SK-N-SH (cell line): ENCODE measurements around the gene CAPN10. TPM values are rescaled to one million over a fixed set of nuclear protein-coding genes. Genes with fewer than 3 reads are reported as not detected.

Experiments used
- CTCF ChIA-PET: fragments of 300-600, 350-600 bp; formaldehyde crosslinking; extraction: SDS; loops from one replicate; lab custom pipeline; 2021; lab: Yijun Ruan, JAX
- POLR2A ChIA-PET: fragments of 350-600 bp; sonication (Branson Sonifier 250); formaldehyde crosslinking; extraction: SDS; loops from one replicate; lab custom pipeline; 2020; ENCODE audit warnings: antibody characterized with exemption, inconsistent platforms; lab: Yijun Ruan, JAX
- DNase-seq: peaks from one replicate; pipeline ENCODE4 v3.0.0; 2012
- H2AFZ ChIP-seq: fragments of 200-600 bp; sonication (generic); 2 replicates; pipeline ENCODE4 v1.8.1; 2016; ENCODE audit warnings: antibody characterized with exemption, mild to moderate bottlenecking, low read depth
- H3F3A ChIP-seq: fragments of 200-600 bp; sonication (generic); replicated peaks from 2 replicates; pipeline ENCODE3; 2016; ENCODE audit warnings: antibody characterized with exemption, mild to moderate bottlenecking; ENCODE audit not compliant: insufficient read depth
- H3K27ac ChIP-seq, 2 experiments: fragments of 200-500 bp in 1 of 2; fragments of 200-600 bp in 1 of 2; sonication (Bioruptor generic) in 1 of 2; sonication (generic), shearing (Covaris generic) in 1 of 2; 2 replicates each; pipeline versions ENCODE4 v1.5.1 to v1.6.1; 2014 to 2016; ENCODE audit warnings: low read depth in 2 of 2, inconsistent platforms in 1 of 2, low read length in 1 of 2, mild to moderate bottlenecking in 1 of 2, mixed read lengths in 1 of 2
- H3K27me3 ChIP-seq: fragments of 200-600 bp; sonication (generic), shearing (Covaris generic); 2 replicates; pipeline ENCODE4 v1.6.1; 2016; ENCODE audit warnings: mixed run types; ENCODE audit not compliant: insufficient read depth
- H3K36me3 ChIP-seq, 2 experiments: fragments of 200-500 bp in 1 of 2; fragments of 200-600 bp in 1 of 2; sonication (Bioruptor generic) in 1 of 2; sonication (generic) in 1 of 2; replicated peaks in 1 of 2; 2 replicates each; pipeline versions ENCODE3 to v1.5.1; 2014 to 2016; ENCODE audit warnings: low read length in 1 of 2, mild to moderate bottlenecking in 1 of 2; ENCODE audit not compliant: insufficient read depth in 2 of 2, control insufficient read depth in 1 of 2
- H3K4me1 ChIP-seq, 2 experiments: fragments of 200-500 bp in 1 of 2; fragments of 200-600 bp in 1 of 2; sonication (Bioruptor generic) in 1 of 2; sonication (generic), shearing (Covaris generic) in 1 of 2; 2 replicates each; pipeline versions ENCODE4 v1.5.1 to v1.6.1; 2014 to 2016; ENCODE audit warnings: low read depth in 1 of 2, low read length in 1 of 2, mixed run types in 1 of 2; ENCODE audit not compliant: insufficient read depth in 2 of 2, control insufficient read depth in 1 of 2
- H3K4me2 ChIP-seq: fragments of 200-600 bp; sonication (generic), shearing (Covaris generic); 2 replicates; pipeline ENCODE4 v1.6.1; 2017; ENCODE audit warnings: mixed run types
- H3K4me3 ChIP-seq, 2 experiments: fragments of 200-500 bp in 1 of 2; fragments of 200-600 bp in 1 of 2; sonication (Bioruptor generic) in 1 of 2; sonication (generic), shearing (Covaris generic) in 1 of 2; 2 replicates each; pipeline versions ENCODE4 v1.5.1 to v1.8.1; 2014 to 2016; ENCODE audit warnings: low read depth in 2 of 2, inconsistent platforms in 1 of 2, low read length in 1 of 2, mild to moderate bottlenecking in 1 of 2, mixed read lengths in 1 of 2, moderate library complexity in 1 of 2
- H3K79me2 ChIP-seq: fragments of 200-600 bp; sonication (generic); 2 replicates; pipeline ENCODE4 v1.8.1; 2017; ENCODE audit warnings: mild to moderate bottlenecking; ENCODE audit not compliant: insufficient read depth
- H3K9ac ChIP-seq: fragments of 200-600 bp; sonication (generic); 2 replicates; pipeline ENCODE4 v1.6.1; 2017; ENCODE audit warnings: mixed run types
- H3K9me2 ChIP-seq: fragments of 200-600 bp; sonication (generic); 2 replicates; pipeline ENCODE4 v1.6.1; 2017; ENCODE audit warnings: mixed run types
- H3K9me3 ChIP-seq: fragments of 200-600 bp; sonication (generic); 2 replicates; pipeline ENCODE4 v1.6.1; 2017; ENCODE audit warnings: mixed run types, mild to moderate bottlenecking, moderate library complexity
- H4K20me1 ChIP-seq: fragments of 200-600 bp; sonication (generic); 2 replicates; pipeline ENCODE4 v1.6.1; 2017; ENCODE audit warnings: mild to moderate bottlenecking, mixed run types; ENCODE audit not compliant: insufficient read depth
- CHD2 ChIP-seq: fragments of 150-350 bp; IDR thresholded peaks from 2 replicates; pipeline ENCODE4 v1.6.1; 2018; ENCODE audit warnings: low read length; ENCODE audit not compliant: partially characterized antibody
- ELF1 ChIP-seq: IDR thresholded peaks from 2 replicates; pipeline ENCODE4 v1.4.0; 2012
- EP300 ChIP-seq, 2 experiments: IDR thresholded peaks; 2 replicates each; pipeline versions ENCODE4 v1.4.0 to v1.6.1; 2012; ENCODE audit warnings: borderline replicate concordance in 1 of 2, low read depth in 1 of 2, low read length in 1 of 2
- FOXJ3 ChIP-seq: sonication (generic); formaldehyde crosslinking; IDR thresholded peaks from 2 replicates; pipeline ENCODE4 v1.5.1; 2020; ENCODE audit warnings: mild to moderate bottlenecking, missing genetic modification reagents
- FOXM1 ChIP-seq: IDR thresholded peaks from 2 replicates; pipeline ENCODE4 v1.4.0; 2012; ENCODE audit warnings: low read depth, mild to moderate bottlenecking
- GABPA ChIP-seq: IDR thresholded peaks from 2 replicates; pipeline ENCODE4 v1.4.0; 2012; ENCODE audit warnings: low read depth, mild to moderate bottlenecking
- JUND ChIP-seq: IDR thresholded peaks from 2 replicates; pipeline ENCODE4 v1.4.0; 2012
- MEF2A ChIP-seq: IDR thresholded peaks from 2 replicates; pipeline ENCODE4 v1.4.0; 2012; ENCODE audit warnings: low read depth, borderline replicate concordance
- MXI1 ChIP-seq: IDR thresholded peaks from 2 replicates; pipeline ENCODE4 v1.6.1; 2012; ENCODE audit warnings: mild to moderate bottlenecking, low read depth, low read length, improper control_type of control experiment
- RCOR1 ChIP-seq: fragments of 150-350 bp; IDR thresholded peaks from 2 replicates; pipeline ENCODE4 v1.6.1; 2017; ENCODE audit warnings: antibody characterized with exemption, low read length
- RFX5 ChIP-seq: IDR thresholded peaks from 2 replicates; pipeline ENCODE4 v1.6.1; 2012; ENCODE audit warnings: mild to moderate bottlenecking, improper control_type of control experiment, low read length
- SIN3A ChIP-seq: IDR thresholded peaks from 2 replicates; pipeline ENCODE4 v1.6.1; 2012; ENCODE audit warnings: low read depth, mild to moderate bottlenecking, low read length, moderate library complexity, borderline replicate concordance
- SMC3 ChIP-seq: IDR thresholded peaks from 2 replicates; pipeline ENCODE4 v1.6.1; 2012; ENCODE audit warnings: low read depth, low read length, improper control_type of control experiment
- USF1 ChIP-seq: IDR thresholded peaks from 2 replicates; pipeline ENCODE4 v1.4.0; 2012; ENCODE audit warnings: low read depth, borderline replicate concordance
- USF2 ChIP-seq: fragments of 150-350 bp; IDR thresholded peaks from 2 replicates; pipeline ENCODE4 v1.6.1; 2017; ENCODE audit warnings: antibody characterized with exemption, low read length, low read depth, borderline replicate concordance
- WGBS: methylation state at CpG from one replicate; pipeline ENCODE4 v1.1.6; 2017; ENCODE audit warnings: low lambda C conversion rate; 5-methylcytosine and 5-hydroxymethylcytosine counted together
- polyA plus RNA-seq, 3 experiments: library from polyadenylated mRNA; depleted of rRNA; stranded (reverse); fragments of >200 nt; gene quantifications; 2 replicates each; pipeline ENCODE4 v1.2.3, GENCODE V29; 2012
- TF ChIP-seq, protein P1 (sequence below): fragments of 150-350 bp; IDR thresholded peaks from 2 replicates; pipeline ENCODE4 v1.6.1; 2016; ENCODE audit warnings: mild to moderate bottlenecking, low read depth, low read length

Gene CAPN10
- polyA plus RNA-seq, 1 of the 3 experiments (the other 2 are of a cell fraction): 24.0 TPM

DNA sequence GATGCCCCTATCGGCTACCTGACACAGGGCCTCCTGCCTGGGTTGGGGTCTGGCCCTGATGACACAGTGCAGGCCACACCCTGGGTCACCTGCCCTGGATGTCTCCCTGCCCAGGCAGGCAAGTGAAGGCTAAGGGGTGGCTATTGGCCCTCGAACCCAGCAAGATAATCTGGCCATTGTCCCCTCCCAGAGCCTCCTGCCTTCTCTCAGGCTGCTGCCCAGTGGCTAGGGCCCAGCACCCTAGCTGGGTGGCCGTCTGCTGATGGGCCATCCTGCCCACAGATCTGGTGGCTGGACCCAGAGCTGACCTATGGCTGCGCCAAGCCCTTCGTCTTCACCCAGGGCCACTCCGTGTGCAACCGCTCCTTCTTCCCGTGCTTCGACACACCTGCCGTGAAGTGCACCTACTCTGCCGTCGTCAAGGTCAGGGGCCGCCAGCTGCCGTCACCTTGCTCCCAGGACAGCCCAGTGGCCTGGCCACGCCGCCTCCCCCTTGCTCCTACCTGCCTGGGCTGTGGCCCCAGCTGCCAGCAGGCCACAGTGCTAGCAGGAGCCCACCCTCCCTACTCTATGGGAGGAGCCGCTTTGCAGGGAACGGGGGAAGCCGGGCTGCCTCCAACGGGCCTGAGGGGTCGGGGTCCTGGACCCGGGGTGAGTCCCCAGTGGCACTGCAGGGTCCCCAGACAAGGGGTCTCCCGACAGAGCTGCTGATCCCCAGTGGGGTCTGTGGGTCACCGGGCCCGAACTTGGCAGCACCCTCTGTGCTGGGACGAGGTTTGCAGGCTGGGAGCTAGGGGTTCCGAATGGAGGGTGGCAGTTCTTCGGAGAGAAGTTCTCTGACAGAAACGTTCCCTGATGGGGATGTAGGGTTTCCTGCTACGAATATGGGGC lies 14.1 kb upstream of the CAPN10 start:
- H3K27ac ChIP-seq: no peak overlapping the region
- no peak overlapping the region for H2AFZ ChIP-seq
- no peak overlapping the region for H3K4me2 ChIP-seq
- H3F3A ChIP-seq: peaks cover 4% of the 10 kb centered on the region
- peaks cover 18% of the 10 kb centered on the region; the same call in 1 of the 2 replicates for H3K79me2 ChIP-seq
- 0 out of 2 replicates have a peak, but pooled peaks cover 12% of the 10 kb centered on the region for H4K20me1 ChIP-seq
- CTCF ChIA-PET: interaction anchor here (1.0 kb wide), 1 partner anchor 137 kb away, joined by 3 read pairs; the partner anchor contains the start of gene GPC1
- TF ChIP-seq ELF1 (no peak), USF2 (no peak), SMC3 (no peak), MEF2A (no peak), SIN3A (no peak), RCOR1 (no peak), EP300 (IDR thresholded peaks at IDR 0.05; ENCODE audit: borderline replicate concordance in 1 of 2, low read depth in 1 of 2, low read length in 1 of 2) (no peak), RFX5 (no peak), CHD2 (no peak), FOXM1 (no peak), GABPA (no peak)
- TF ChIP-seq, protein P1, sequence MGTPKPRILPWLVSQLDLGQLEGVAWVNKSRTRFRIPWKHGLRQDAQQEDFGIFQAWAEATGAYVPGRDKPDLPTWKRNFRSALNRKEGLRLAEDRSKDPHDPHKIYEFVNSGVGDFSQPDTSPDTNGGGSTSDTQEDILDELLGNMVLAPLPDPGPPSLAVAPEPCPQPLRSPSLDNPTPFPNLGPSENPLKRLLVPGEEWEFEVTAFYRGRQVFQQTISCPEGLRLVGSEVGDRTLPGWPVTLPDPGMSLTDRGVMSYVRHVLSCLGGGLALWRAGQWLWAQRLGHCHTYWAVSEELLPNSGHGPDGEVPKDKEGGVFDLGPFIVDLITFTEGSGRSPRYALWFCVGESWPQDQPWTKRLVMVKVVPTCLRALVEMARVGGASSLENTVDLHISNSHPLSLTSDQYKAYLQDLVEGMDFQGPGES: no peak
- H3K4me3 ChIP-seq: no peak overlapping the region
- H3K9me3 ChIP-seq: no peaks in the 10 kb centered on the region
- POLR2A ChIA-PET: no interaction called here
- no peaks in the 10 kb centered on the region for H3K27me3 ChIP-seq
- H3K9ac ChIP-seq: no peak overlapping the region
- DNase-seq: no peak
- peaks cover 0 to 35% of the 10 kb centered on the region in 2 experiments for H3K36me3 ChIP-seq
- WGBS: 92% methylated on average over 19 of the region's 30 CpGs
- H3K4me1 ChIP-seq: peaks cover 6 to 18% of the 10 kb centered on the region in 2 experiments; a peak in 2 of 4 replicates
- H3K9me2 ChIP-seq: no peaks in the 10 kb centered on the region

GRCh38 chr2:240573071-240573515 lies 13.4 kb upstream of the CAPN10 start:
- Histone ChIP-seq H3K4me2 (no peak overlapping the region), H3K9me3 (no peaks in the 10 kb centered on the region), H3K4me3 (no peak overlapping the region), H3K27me3 (no peaks in the 10 kb centered on the region), H4K20me1 (0 out of 2 replicates have a peak, but pooled peaks cover 12% of the 10 kb centered on the region), H3F3A (no peaks in the 10 kb centered on the region), H3K9me2 (no peaks in the 10 kb centered on the region), H3K36me3 (peaks cover 0 to 42% of the 10 kb centered on the region in 2 experiments), H2AFZ (no peak overlapping the region), H3K9ac (no peak overlapping the region), H3K27ac (no peak overlapping the region), H3K4me1 (peaks cover 3 to 13% of the 10 kb centered on the region in 2 experiments; a peak in 1 of 4 replicates), H3K79me2 (peaks cover 17% of the 10 kb centered on the region; the same call in 1 of the 2 replicates)
- ChIA-PET POLR2A (interaction anchor here (1.4 kb wide), 1 partner anchor 12 kb away, joined by 4 read pairs; no protein-coding TSS in a partner anchor), CTCF (interaction anchor here (1.0 kb wide), 1 partner anchor 137 kb away, joined by 3 read pairs; the partner anchor contains the start of gene GPC1)
- TF ChIP-seq USF1 (no peak), JUND (no peak), USF2 (no peak), CHD2 (no peak), FOXJ3 (CRISPR knock-in tag) (no peak), MXI1 (no peak)
- no peak for DNase-seq
- 98% methylated on average over 11 of the region's 20 CpGs for WGBS
